Inflammatory macrophage treated with lipopolysaccharide for 1 hour (primary cell): ENCODE data around the gene ARHGAP23.
"Not testable (repeated sequence)": the region's sequence is repeated elsewhere in the genome, so short reads cannot be mapped to it uniquely, and the experiment has no call there.

Experiments used
- DNase-seq, 2 donors: peaks; one replicate each; pipeline ENCODE4 v3.0.0-alpha.2; 2020 to 2022

The ARHGAP23 gene

DNA sequence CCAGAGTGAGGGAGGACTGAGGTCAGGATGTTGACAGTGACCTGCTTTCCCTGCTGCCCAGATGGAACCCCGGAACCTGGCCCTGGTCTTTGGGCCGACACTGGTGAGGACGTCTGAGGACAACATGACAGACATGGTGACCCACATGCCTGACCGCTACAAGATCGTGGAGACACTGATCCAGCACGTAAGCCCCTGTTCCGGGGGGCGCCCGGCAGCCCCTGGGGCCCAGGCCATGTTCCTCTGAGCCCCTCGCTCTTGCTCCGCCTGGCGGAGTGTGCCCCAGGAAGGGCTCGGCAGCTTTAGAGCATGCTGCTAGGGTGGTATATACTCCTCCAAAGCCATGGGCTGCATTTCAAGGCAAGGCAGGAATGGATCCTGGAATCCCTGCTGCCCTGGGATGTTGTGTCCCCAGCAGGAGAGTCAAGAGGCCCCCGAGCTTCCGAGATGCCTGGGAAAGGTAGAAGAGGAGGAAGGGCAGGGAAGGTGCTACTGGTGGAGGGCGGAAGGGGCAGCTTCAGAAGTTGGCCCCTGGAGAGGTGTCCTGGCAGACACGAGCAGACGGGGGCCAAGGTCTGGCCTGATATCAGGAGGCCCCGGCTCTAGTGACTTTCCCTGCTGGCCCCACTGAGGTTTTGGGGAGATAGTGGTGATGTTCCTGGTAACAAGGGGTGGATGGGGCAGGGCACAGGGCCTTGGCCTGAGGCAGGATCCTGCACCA, 63.2 kb downstream of the ARHGAP23 start:
- not testable (repeated sequence) for DNase-seq

DNA sequence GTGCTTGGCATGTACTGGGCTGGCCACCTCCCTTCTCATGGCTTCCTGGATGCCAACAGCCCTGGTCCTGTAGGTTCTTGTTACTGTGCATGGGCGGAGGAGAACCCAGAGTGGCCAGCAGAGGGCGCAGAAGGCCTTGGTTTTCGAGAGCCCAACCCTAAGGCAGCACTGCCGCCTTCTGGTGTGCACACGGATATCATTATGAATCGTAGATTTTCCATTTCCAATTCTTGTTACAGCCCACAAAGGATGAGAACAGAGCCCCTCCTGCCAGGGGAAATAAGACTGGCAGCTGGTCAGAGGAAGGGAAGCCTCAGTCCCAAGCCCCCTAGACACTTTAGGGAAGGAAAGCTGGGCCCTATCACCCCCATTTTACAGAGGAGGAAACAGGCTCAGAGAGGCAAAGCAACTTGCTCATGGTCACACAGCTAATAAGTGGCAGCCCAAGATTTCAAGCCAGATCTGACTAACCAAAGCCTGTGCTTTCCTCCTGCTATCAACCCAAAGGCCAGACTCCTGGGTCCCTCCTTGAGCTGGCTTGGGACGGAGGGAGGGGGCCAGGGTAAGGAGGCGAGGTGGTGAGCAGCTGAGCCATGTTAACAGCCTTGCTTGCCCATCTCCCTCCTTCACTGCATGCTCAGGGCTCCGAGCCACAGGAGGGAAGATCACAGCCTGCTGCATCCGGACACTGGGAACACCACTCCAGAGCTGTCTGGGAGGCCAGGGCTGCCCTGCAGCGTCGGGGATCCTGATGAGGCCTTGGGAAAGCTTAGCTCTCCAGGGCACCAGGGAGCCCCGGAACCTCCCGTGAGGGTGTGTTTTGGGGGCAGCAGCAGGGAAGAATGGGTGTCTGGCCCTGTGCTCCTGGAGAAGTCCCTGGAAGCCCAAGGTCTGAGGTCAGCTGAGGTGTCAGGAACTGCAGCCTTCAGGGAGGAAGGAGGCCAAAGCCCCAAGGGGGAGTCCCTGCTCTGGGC, 64.1 kb downstream of the ARHGAP23 start:
- peak; percentile 72 to 95 for DNase-seq

DNA sequence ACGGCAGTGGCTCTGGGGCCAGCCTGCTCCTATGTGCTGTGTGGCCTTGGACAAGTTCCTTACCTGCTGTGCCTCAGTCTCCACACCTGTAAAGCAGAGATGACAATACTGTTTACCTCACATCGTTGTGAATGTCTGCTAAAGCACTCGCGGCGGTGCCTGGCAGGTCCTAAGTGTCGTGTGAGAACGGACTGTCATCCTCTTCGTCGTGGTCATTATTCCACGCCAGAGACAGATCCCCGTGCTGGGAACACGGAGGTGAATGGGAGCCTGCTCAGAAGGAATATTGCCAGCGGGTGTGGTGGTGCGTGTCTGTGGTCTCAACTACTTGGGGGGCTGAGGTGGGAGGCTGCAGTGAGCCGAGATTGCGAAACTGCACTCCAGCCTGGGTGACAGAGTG, 65.9 kb downstream of the ARHGAP23 start:
- DNase-seq: not testable (repeated sequence)

DNA sequence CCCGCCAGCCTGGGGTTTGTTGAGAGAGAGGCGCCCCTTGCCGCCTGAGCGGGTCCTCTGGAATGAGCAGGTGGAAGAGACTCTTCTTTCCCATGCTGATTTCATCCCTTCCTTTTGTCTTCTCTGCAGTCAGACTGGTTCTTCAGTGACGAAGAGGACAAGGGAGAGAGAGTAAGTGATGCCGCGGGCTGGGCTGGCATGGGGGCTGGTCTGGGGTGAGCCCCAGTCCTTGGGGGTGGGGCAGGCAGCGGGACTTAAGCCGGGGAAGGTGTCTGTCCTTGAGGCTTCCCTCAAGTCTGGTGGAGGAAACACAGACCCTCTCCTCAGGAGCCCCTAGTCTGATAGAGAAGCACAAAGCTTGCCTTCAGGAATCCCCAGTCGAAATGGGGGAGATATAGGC, 69.4 kb downstream of the ARHGAP23 start:
- not testable (repeated sequence) for DNase-seq

DNA sequence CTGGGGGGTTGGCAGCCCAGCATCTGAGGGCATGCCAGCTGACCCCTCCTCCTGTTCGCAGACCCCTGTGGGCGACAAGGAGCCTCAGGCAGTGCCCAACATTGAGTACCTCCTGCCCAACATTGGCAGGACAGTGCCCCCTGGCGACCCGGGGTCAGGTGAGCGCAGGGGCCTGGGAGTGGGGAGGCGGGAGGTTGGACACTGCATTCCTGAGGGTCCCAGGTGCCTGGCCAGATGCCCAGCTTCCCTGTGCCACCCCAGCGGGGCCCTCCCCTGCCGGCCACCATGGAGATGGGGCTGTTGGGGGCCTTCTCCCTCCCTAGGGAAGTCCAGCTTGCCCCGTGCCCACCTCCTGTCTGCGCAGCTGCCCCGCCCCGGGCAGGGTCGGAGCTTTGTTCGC, 70.1 kb downstream of the ARHGAP23 start:
- DNase-seq: no peak

DNA sequence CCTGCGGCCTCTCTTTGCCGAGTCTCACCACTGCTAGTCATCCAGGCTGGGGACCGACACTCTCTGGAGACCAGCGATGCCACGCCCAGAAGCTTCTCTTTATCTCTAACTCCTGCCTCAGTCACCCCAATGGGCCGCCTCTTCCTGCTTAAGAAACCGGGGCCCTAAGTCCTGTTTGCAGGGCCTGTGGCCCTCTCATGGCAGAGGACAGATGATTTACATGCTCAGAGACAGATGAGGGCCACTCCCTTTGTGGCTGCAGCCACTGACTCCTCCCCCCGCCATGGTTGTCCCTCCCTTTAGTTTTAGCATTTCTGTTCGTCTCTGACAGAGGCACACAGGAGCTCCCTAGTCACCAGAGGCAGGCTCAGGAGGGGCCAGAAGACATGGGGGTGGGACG, 71.0 kb downstream of the ARHGAP23 start:
- not testable (repeated sequence) for DNase-seq

DNA sequence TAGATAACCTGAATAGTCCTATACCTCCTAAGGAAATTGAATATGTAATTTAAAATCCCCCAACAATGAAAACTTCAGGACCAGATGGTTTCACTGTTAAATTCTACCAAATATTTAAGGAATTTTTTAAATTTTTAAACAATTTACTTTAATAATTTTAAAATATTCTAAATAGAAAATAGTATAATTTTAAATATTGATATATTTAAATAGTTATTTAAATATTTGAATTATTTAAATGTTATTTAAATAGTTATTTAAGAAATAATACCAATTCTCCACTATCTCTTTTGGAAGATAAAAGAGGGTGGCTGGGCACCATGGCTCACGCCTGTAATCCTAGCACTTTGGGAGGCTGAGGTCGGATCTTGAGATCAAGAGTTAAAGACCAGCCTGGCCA, 73.5 kb downstream of the ARHGAP23 start:
- DNase-seq: not testable (repeated sequence)

DNA sequence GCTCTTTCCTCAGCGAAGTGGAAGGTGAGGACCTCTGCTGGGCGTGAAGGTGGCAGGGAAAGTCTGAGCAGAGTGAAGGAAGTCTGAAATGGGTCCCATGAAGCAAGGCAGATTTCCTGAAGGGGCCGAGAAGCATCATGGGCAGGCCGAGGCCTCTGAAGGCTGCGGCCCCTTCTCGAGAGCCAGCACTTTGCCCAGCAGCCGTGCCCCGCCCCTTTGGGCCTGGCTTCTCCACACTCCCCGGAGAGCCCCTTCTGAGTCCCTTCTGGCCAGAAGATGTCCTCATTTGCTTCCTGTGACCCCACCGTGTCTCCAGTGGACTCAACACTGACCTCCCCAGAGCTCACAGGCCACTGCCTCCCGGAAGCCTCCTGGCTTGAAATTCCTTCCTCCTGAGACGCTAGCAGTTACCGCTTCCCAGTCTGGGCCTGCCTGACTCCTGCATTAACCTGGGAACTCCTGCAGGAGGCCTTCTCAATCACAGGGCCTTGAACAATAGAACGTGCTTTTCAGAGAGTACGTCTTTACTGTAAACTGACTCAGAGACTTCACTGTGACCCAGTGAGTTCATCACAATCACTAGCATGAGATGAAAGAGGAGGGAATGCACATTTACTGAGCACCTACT, 75.1 kb downstream of the ARHGAP23 start:
- DNase-seq: not testable (repeated sequence)

DNA sequence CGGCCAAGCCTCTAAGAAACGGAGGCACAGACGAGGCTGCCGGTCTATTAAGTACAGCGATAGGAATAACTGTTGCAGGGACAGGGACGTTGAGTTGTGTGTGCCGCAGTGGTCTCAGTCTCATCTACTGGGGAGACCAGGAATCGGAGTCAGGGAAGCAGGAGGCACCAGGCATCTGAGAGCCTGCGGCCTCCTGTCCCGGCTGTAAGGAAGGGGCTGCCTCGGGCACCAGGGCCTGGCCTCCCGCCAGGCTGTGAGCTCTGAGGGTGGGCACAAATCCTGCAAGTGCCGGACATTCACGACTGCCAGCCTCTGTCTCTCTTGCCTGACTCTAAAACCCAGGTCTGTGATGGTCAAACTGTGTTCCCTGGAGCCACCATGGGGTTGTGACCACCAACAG, 76.0 kb downstream of the ARHGAP23 start:
- no peak for DNase-seq

DNA sequence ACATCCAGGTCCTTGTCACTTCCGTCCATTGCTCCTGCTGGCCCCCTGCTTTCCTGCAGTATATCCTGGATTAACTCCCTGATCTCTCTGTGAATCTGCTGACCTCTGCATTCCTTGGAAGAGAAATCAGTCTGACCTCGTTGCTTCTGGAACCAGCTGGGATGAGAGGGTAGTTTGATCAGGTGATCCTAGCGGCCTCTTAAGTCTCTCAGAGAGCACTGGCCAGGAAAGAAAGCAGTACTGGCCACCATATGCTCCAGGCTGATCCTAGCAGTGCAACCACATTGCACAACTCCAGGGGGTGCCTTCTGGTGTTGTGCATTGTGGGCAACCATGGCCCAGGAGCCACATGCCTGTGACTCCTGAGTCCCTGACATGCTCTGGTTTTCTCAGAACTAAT, 79.2 kb downstream of the ARHGAP23 start:
- no peak for DNase-seq

DNA sequence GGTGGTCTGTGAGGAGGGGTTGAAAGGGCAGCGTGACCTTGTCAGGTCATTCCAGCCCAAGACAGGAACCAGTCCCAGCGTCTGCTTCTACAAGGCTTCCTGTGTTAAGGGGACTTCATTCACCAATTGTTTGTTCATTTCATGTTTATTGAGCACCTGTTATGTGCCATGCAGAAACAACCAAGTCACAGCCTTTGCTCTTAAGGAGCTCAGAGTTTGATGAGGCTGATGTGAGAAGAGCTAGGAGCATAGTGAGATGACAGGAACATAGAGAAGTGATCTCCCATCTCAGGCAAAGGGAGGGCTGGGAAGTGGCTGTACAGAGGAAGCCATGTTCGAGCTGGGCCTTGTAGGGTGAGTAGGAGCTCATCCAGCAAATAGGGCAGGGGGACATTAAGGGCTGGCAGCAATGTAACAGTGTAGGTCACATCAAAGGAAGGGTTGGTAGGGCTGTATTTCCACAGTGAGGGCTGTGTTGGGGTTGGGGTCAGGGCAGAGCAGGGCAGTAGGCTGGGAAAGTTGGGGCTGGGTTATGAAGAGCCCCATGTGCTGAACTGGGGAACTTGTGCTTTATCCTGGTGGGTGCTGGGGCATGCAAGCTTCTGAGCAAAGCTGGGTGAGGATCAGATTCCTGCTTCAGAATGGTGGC, 79.8 kb downstream of the ARHGAP23 start:
- DNase-seq: no peak

DNA sequence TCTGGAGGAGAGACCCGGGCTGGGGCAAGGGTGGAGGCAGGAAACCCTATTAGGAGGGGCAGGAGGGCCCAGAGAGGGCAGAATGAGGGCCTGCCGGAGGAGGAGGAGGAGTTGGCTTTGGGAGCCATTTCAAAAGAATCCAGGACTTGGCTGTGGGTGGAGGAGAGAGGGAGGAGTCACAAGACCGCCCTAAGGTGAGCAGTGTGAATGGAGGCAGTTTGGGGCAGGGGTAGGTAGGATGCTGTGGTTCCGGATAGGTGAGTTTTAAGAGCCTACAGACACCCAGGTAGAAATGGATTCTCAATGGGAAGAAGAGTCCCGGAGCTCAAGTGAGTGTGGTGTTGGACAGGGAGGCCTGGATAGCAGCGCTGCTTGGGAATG, 80.3 kb downstream of the ARHGAP23 start:
- no peak for DNase-seq

DNA sequence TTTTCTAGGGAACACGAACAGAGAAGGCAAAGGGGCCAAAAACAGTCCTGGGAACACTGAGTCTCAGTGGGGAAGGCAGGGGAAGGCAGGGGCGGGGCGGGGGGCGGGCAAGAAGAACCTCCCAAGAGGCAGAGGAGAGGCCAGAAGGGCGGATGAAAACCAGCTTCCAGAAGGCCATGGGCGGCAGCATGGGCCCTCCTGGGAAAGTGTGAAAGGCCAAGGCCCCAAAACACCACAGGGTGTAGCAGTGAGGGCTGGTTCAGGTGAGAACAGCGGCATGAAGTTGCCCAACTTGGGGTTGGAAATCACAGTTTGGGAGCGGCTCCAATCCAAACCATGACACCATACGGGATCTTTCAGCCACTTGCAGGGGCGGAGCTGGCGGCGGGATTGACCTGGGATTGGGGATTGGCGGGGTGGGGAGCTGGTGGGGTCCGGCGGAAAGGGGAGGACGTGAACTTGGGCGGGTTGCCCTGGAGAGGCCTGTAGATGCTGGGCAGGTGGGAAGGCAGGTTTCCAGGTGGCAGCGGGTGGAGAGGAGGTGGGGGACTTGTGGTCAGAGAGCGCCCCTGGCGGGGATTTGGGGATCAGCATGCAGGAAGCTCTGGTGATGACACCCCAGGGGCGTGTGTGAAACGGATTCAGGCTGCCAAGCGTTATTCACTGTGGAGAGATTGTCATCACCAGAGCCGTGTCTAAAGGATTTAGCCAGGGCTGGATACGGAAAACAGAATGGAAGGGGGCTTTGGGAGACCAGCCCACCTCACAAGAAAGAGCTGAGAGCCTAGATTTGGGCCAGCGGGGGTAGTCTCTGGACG, 80.9 kb downstream of the ARHGAP23 start:
- DNase-seq: peak; percentile 47 to 79

DNA sequence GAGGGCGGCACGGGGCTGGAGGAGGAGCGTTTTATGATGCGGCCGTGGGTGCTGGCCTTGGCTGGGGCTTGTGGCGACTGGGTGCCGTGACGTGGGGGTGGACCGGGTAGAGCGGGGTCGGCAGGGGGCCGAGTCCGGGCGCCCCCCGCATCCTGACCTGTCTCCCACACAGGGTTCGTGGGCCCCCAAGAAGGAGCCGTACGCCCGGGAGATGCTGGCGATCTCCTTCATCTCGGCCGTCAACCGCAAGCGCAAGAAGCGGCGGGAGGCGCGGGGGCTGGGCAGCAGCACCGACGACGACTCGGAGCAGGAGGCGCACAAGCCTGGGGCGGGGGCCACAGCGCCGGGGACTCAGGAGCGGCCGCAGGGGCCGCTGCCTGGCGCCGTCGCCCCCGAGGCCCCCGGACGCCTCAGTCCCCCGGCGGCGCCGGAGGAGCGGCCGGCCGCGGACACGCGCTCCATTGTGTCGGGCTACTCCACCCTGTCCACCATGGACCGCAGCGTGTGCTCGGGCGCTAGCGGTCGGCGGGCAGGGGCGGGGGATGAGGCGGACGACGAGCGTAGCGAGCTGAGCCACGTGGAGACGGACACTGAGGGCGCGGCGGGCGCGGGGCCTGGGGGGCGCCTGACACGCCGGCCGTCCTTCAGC, 81.6 kb downstream of the ARHGAP23 start:
- DNase-seq: no peak

DNA sequence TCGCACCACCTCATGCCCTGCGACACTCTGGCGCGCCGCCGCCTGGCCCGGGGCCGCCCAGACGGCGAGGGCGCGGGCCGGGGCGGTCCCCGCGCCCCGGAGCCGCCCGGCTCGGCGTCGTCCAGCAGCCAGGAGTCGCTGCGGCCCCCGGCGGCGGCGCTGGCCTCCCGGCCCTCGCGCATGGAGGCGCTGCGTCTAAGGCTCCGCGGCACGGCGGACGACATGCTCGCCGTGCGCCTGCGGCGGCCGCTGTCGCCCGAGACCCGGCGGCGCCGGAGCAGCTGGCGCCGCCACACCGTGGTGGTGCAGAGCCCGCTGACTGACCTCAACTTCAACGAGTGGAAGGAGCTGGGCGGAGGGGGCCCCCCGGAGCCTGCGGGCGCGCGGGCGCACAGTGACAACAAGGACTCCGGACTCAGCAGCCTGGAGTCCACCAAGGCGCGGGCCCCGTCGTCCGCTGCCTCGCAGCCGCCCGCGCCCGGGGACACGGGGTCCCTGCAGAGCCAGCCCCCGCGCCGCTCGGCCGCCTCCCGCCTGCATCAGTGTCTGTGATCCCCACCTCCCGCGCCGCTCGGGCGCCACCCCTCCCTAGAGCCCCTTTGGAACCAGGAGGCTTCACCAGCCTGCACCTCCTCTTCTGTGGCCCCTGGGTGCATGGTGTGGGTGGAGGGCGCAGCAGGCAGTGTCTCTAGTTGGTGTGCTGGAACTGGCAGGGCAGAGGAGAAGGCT, 82.3 kb downstream of the ARHGAP23 start:
- peak; percentile 6 to 20 for DNase-seq

DNA sequence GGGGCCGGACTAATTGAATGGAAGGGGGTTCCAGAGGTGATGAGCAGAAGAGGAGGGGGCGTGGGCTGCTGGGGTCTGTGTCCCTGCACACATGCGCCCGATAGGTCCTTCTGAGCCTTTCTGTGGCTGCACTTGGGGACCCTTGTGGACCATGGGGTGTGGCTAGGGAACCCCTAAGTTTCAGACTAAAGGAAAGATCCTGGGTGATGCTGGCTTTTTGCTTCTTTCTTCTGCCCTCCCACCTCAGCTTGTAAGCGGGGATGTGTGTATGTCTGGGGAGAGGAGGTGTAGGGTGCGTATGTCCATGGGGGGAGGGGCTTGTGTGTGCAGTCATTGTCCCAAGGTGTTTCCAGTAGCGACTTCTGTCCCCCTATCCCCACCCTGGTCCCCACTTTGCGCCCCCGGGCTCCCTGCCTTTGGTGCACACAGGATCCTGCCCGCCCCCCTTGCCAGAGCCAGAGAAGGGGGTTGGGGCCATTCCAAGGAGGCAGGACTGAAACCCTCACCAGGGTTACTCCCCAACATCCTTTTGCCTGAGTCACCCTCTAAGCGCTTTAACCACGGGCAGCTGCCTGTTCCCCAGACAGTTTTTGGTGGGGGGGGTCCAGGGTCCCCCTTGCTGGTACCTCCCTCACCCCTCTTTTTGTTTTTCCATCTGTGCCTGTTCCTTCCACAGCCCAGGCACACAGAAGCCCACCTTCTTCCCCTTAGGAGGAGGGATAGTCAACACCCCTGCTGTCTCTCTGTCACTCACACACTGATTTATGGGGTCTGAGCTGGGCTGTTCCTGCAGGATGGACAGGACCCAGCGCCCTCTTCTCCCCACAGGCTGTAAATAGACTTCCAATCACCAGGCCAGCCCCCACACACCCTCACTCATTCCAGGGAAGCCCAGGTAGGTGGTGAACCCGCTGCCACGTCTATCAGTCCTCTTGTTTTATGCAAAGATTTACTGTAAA, 83.2 kb downstream of the ARHGAP23 start:
- DNase-seq: no peak

DNA sequence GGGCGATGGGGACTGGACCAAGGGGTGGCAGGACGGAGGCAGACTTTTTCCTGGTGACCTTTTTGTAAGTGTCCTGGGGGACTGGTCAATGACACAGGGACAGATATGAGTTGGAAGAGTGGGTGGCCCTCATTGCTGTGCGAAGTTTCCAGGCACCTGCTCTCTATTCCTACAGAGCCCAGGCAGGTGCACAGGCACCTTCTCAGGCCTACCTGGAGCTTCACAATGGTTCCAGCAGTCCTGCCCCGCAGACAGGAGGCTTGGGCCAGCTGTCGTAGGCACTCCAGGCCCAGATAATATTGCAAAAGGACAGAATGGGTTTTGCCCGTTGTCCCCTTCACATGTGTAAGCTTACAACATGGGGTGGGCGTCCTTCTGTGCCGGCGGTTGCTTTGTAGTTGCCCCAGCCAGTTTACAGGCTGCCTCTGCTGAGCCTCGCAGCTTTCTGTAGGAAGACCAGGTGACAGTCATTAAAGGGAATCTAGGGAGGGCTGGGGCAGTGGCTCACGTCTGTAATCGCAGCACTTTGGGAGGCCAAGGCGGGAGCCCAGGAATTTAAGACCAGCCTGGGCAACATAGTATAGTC, 84.3 kb downstream of the ARHGAP23 start:
- DNase-seq: no peak

DNA sequence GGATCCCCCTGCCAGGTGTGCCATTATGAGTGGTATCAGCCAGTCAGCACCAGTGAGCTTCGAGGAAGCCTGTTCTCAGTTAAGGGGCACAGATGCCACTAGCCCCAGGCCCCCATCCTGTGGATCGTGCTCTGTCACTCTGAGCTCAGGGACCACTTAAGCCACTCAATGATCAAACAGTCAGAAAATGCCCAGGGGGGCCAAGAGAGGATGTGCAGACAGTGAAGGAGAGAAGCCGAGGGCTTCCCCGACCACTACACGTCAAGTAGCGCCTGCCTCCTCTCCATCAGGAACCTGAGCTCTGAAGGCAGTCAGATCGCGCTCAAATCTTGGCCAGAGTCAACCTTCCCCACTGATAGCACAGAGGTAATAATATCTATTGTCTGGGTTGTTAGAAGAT, 98.3 kb downstream of the ARHGAP23 start:
- not testable (repeated sequence) for DNase-seq

DNA sequence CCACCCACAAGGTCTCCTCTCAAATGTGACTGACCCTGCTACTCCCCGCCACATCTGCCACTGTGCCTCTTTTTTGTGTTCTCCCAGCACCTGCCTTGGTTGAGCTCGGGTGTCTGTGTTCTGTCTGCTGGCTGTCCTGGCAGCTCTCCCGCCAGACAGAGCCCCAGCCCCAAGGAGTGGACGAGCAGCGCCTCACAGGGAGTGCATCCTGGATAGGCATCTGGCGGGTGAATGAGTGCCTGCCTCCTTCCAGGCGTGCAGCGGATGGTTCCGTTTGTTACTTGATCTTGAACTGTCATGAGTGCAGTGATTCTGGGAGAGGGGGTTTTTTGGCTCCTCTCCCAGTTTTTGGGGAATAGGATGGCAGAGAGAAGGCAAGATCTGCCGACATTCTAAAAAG, 99.9 kb downstream of the ARHGAP23 start:
- not testable (repeated sequence) for DNase-seq
